ENCODE data around the gene IGHMBP2.
"Not testable (repeated sequence)": the region's sequence is repeated elsewhere in the genome, so short reads cannot be mapped to it uniquely, and the experiment has no call there.

Gene IGHMBP2

DNA sequence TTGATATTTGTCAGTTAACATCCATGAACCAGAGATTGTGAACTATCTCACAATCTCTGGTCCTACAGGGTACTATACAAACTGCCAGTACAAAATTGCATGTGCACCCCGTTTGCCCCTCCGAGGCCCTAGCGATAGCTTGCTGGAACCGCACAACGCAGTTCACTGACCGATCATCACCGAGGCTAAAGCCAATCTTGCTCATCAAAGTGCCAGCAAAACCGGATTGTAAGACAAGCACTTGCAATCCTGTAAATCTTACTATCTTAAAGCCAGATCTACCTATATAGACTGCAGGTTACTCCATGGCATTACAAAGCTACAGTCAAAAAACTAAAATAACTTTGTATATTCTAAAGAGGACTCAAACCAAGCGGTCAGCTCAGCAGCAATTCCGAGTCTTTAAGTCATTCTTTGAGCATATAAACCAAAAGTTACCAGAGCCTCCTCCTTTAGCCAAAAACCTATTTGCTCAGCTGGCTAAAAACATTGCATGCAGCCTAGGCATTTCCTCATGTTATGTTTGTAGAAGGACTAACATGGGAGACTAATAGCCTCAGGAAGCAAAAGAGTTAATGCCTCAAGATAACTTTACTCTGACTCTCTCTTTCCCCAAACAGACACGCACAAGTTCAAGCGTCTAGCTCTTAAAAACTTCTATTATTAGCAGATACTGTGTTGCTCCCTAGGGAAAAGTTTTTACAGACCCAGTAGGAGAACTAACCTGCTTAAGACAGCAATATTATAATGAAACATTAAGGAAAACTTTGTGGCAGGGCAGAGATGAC, 31.3 kb upstream of the IGHMBP2 start:
- in situ Hi-C loops (cut with MboI; ENCODE audit: low sequenced_read_pairs, unreplicated experiment), result no loop called here
- DNase-seq (ENCODE audit: low spot score), result no peak
- TF ChIP-seq, protein P1, sequence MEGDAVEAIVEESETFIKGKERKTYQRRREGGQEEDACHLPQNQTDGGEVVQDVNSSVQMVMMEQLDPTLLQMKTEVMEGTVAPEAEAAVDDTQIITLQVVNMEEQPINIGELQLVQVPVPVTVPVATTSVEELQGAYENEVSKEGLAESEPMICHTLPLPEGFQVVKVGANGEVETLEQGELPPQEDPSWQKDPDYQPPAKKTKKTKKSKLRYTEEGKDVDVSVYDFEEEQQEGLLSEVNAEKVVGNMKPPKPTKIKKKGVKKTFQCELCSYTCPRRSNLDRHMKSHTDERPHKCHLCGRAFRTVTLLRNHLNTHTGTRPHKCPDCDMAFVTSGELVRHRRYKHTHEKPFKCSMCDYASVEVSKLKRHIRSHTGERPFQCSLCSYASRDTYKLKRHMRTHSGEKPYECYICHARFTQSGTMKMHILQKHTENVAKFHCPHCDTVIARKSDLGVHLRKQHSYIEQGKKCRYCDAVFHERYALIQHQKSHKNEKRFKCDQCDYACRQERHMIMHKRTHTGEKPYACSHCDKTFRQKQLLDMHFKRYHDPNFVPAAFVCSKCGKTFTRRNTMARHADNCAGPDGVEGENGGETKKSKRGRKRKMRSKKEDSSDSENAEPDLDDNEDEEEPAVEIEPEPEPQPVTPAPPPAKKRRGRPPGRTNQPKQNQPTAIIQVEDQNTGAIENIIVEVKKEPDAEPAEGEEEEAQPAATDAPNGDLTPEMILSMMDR (IDR thresholded peaks at IDR 0.05; ENCODE audit: borderline replicate concordance, control extremely low read depth, extremely low read depth, insufficient read depth, missing control alignments), result no peak

DNA sequence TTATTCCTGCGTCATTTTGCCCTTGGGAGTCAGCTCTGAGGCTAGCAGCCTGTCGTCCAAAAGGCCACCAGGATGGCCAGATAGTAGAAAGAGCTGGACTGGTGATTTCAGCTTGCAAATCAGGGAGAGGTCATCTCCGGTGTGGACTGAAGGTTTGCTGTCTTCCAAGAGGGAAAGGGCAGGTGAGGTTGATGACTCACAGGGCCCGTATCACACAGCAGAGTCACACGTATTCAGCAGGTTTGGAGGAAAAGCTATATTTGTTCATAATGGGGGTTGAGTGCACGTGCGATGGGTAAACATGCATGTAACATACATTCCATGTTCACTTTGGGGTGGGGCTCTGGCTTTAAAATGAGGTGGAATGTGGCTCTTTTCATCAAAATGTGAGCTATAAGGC, 25.7 kb upstream of the IGHMBP2 start:
- in situ Hi-C loops (cut with MboI; ENCODE audit: low sequenced_read_pairs, unreplicated experiment), result no loop called here
- TF ChIP-seq, protein P1 (IDR thresholded peaks at IDR 0.05; ENCODE audit: borderline replicate concordance, control extremely low read depth, extremely low read depth, insufficient read depth, missing control alignments), result no peak
- no peak for DNase-seq (ENCODE audit: low spot score)

DNA sequence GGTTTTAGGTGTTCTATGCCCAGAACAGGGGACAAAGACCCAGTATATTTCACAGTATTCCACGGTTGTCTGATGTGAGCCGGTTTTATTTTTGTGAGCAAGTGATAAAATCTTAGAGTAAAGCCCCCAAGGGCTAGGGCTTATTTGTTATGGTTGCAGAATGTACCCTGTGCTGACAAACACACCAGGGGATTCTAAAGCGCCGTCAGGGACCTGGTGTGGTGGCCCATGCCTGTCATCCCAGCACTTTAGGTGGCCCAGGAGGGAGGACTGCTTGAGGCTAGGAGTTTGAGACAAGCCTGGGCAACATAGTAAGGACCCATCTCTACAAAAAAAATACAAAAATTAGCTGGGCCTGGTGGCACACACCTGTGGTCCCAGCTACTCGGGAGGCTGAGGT, 22.8 kb upstream of the IGHMBP2 start:
- no peak for DNase-seq (ENCODE audit: low spot score)
- TF ChIP-seq, protein P1 (IDR thresholded peaks at IDR 0.05; ENCODE audit: borderline replicate concordance, control extremely low read depth, extremely low read depth, insufficient read depth, missing control alignments), result no peak
- in situ Hi-C loops (cut with MboI; ENCODE audit: low sequenced_read_pairs, unreplicated experiment), result no loop called here

DNA sequence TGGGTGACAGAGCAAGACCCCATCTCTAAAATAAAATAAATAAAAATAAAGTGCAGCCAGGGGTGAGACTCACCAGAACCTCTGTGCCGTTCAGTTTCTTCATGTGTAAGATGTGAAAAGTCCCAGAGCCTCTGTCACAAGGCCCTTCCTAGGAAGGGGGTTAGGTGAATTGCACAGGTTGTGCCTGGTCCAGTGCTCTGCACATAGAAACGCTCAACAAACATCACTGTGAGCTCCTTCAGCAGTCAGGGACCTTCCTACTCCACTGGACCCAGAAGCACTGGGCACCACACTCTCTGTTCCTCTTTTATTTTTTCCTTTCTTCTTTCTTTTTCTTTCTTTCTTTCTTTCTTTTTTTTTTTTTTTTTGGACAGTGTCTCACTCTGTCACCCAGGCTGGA, 22.4 kb upstream of the IGHMBP2 start:
- in situ Hi-C loops (cut with MboI; ENCODE audit: low sequenced_read_pairs, unreplicated experiment), result no loop called here
- TF ChIP-seq, protein P1 (IDR thresholded peaks at IDR 0.05; ENCODE audit: borderline replicate concordance, control extremely low read depth, extremely low read depth, insufficient read depth, missing control alignments), result no peak
- no peak for DNase-seq (ENCODE audit: low spot score)

DNA sequence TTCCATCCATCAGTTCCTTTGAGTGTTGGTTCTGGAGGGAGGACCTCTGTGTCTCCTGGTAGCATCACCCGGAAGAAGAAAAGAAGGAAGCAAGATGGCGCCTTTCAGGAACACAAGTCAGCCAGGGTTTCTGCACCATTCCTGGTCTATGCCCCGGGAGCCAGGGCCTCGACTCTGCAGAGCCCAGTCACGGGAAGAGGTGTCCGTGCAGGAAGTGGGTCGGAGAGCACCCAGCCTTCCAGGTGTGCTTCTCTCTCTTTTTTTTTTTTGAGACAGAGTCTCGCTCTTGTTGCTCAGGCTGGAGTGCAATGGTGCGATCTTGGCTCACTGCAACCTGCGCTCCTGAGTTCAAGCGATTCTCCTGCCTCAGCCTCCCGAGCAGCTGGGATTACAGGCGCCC, 21.3 kb upstream of the IGHMBP2 start:
- TF ChIP-seq, protein P1 (IDR thresholded peaks at IDR 0.05; ENCODE audit: borderline replicate concordance, control extremely low read depth, extremely low read depth, insufficient read depth, missing control alignments), result no peak
- in situ Hi-C loops (cut with MboI; ENCODE audit: low sequenced_read_pairs, unreplicated experiment), result no loop called here
- no peak for DNase-seq (ENCODE audit: low spot score)

DNA sequence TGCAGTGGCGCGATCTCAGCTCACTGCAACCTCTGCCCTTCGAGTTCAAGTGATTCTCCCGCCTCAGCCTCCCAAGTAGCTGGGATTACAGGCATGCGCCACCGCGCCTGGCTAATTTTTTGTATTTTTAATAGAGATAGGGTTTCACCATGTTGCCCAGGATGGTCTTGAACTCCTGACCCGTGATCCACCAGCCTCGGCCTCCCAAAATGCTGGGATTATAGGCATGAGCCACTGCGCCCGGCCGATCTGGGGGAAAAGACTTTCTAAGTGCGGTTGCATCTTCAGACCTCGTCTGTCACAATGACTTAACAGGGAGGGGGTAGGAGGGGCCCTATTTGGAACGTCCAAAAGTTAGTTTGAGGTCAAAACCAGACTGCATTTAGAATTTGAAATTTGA, 18.9 kb upstream of the IGHMBP2 start:
- DNase-seq (ENCODE audit: low spot score); in situ Hi-C loops (cut with MboI; ENCODE audit: low sequenced_read_pairs, unreplicated experiment): not testable (repeated sequence)

DNA sequence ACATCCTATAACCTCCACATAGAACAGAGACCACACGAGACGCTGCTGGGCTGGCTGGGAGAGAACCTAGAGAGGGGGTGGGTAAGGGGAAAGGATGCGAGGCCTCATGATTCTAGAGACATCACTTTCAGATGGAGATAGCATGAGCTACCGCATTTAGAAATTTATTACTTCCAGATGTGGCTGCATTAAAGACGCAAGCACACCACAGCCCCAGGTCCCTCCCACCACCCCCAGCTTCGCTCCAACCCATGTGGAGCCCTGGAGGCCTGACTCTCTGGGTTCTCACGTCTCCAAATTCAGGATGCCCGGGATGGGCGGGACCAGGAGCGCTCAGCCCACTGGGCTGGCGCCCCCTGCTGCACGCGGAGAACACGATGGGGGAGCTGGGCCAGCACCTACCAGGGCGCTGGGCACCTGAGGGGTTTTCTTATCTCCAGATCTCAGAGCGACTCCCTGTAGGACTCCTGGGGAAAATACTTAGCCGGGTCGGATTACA, 13.7 kb upstream of the IGHMBP2 start:
- in situ Hi-C loops (cut with MboI; ENCODE audit: low sequenced_read_pairs, unreplicated experiment), result no loop called here
- TF ChIP-seq, protein P1 (IDR thresholded peaks at IDR 0.05; ENCODE audit: borderline replicate concordance, control extremely low read depth, extremely low read depth, insufficient read depth, missing control alignments), result no peak
- no peak for DNase-seq (ENCODE audit: low spot score)
